ENCODE data around the gene AMH.
A peak's percentile ranks its signal among the peaks of the same experiment; 100 is the strongest.
"Not testable (repeated sequence)": the region's sequence is repeated elsewhere in the genome, so short reads cannot be mapped to it uniquely, and the experiment has no call there.

The AMH gene

GRCh38 chr19:2274931-2275535, 25.9 kb downstream of the AMH start:
- H3K4me3 ChIP-seq = no peak overlapping the region
- H3K4me2 ChIP-seq = peak overlapping the region; percentile 27 to 100 (median 72)
- H3K27ac ChIP-seq = peak overlapping the region in 5 of 11 experiments; percentile 18 to 100 (median 26); a peak in 6 of 22 replicates
- H3K36me3 ChIP-seq = peaks cover 45 to 62% (median 56%) of the 10 kb centered on the region in 11 experiments
- TF ChIP-seq Cebpa-rat (IDR thresholded peaks at IDR 0.05) = no peak
- peaks cover 45 to 84% (median 77%) of the 10 kb centered on the region in 10 experiments for H3K4me1 ChIP-seq
- no peaks in the 10 kb centered on the region for H3K27me3 ChIP-seq
- H4K20me1 ChIP-seq = peaks cover 65 to 100% (median 83%) of the 10 kb centered on the region in 11 experiments
- peak overlapping the region in 4 of 11 experiments; percentile 22 to 46 (median 32); a peak in 3 of 22 replicates for H3K9ac ChIP-seq
- no peaks in the 10 kb centered on the region; a peak in 1 of 22 replicates for H3K9me3 ChIP-seq (replicated peaks in 1 of 11)

- H3K9me3 ChIP-seq (replicated peaks in 1 of 11) = no peaks in the 10 kb centered on the region
- no peak overlapping the region for H3K4me3 ChIP-seq
- peak overlapping the region in 4 of 11 experiments; percentile 17 to 46 (median 30); a peak in 3 of 22 replicates for H3K9ac ChIP-seq
- H3K4me2 ChIP-seq = peak overlapping the region; percentile 34 to 100 (median 72); a peak in 21 of 22 replicates
- no peaks in the 10 kb centered on the region for H3K27me3 ChIP-seq
- peak overlapping the region in 5 of 11 experiments; percentile 4 to 47 (median 19); a peak in 6 of 22 replicates for H3K27ac ChIP-seq
- H3K36me3 ChIP-seq = peaks cover 45 to 57% (median 54%) of the 10 kb centered on the region in 11 experiments
- peaks cover 52 to 92% (median 84%) of the 10 kb centered on the region in 10 experiments for H3K4me1 ChIP-seq
- peaks cover 59 to 100% (median 81%) of the 10 kb centered on the region in 11 experiments for H4K20me1 ChIP-seq
- TF ChIP-seq Cebpa-rat (IDR thresholded peaks at IDR 0.05) = no peak
These were observed 26.7 kb downstream of the AMH start for GRCh38 chr19:2275588-2276428.

DNA sequence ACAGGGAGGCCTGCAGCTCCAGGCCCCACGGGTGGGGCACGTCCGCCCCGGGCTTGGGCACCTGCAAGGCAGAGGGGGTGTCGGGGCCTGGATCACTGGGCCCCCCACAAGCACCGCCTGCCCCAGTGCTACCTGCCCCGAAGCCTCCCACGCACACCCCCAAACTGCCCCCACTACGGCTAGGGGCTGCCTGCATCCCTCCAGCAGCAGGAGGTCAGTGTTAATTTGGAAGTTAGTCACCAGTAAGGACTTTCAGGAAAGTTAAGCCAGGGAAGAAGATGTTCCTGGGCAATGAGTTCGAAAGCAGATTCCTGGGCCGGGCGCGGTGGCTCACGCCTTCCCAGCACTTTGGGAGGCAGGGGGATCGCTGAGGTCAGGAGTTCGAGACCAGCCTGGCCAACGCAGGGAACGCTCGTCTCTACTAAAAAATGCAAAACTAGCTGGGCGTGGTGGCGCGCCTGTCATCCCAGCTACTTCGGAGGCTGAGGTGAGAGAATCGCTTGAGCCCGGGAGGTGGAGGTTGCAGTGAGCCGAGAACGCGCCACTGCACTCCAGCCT, 27.4 kb downstream of the AMH start:
- peaks cover 53 to 97% (median 74%) of the 10 kb centered on the region in 11 experiments for H4K20me1 ChIP-seq
- H3K4me1 ChIP-seq = peaks cover 55 to 94% (median 87%) of the 10 kb centered on the region in 10 experiments
- H3K4me3 ChIP-seq = no peak overlapping the region
- H3K27me3 ChIP-seq = no peaks in the 10 kb centered on the region
- no peaks in the 10 kb centered on the region for H3K9me3 ChIP-seq (replicated peaks in 1 of 11)
- H3K4me2 ChIP-seq = peak overlapping the region in 10 of 11 experiments; percentile 3 to 100 (median 44); a peak in 14 of 22 replicates
- H3K27ac ChIP-seq = no peak overlapping the region
- H3K36me3 ChIP-seq = peaks cover 39 to 52% (median 48%) of the 10 kb centered on the region in 11 experiments
- no peak for TF ChIP-seq Cebpa-rat (IDR thresholded peaks at IDR 0.05)
- H3K9ac ChIP-seq = peak overlapping the region in 1 of 11 experiments; percentile 17; a peak in 1 of 22 replicates

DNA sequence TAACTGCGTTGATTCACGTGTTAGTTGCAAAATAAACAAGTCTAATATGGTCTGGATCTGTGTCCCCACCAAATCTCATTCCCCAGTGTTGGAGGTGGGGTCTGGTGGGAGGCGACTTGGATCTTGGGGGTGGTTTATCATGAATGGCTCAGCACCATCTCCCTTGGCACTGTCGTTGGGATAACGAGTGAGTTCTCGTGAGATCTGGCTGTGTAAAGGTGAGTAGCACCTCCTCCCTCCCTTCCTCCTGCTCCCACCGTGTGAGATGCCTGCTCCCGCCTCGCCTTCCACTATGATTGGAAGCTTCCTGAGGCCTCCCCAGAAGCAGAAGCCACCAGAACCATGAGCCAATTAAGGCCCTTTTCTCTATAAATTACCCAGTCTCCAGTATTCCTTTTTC, 28.0 kb downstream of the AMH start:
- peaks cover 46 to 97% (median 68%) of the 10 kb centered on the region in 11 experiments for H4K20me1 ChIP-seq
- H3K4me3 ChIP-seq = no peak overlapping the region
- TF ChIP-seq Cebpa-rat (IDR thresholded peaks at IDR 0.05) = no peak
- peak overlapping the region in 9 of 11 experiments; percentile 9 to 100 (median 39); a peak in 16 of 22 replicates for H3K4me2 ChIP-seq
- no peak overlapping the region; a peak in 1 of 22 replicates for H3K9ac ChIP-seq
- H3K36me3 ChIP-seq = peaks cover 33 to 46% (median 42%) of the 10 kb centered on the region in 11 experiments
- no peaks in the 10 kb centered on the region for H3K9me3 ChIP-seq (replicated peaks in 1 of 11)
- no peak overlapping the region; a peak in 1 of 22 replicates for H3K27ac ChIP-seq
- peaks cover 56 to 94% (median 87%) of the 10 kb centered on the region in 10 experiments for H3K4me1 ChIP-seq
- H3K27me3 ChIP-seq = no peaks in the 10 kb centered on the region

DNA sequence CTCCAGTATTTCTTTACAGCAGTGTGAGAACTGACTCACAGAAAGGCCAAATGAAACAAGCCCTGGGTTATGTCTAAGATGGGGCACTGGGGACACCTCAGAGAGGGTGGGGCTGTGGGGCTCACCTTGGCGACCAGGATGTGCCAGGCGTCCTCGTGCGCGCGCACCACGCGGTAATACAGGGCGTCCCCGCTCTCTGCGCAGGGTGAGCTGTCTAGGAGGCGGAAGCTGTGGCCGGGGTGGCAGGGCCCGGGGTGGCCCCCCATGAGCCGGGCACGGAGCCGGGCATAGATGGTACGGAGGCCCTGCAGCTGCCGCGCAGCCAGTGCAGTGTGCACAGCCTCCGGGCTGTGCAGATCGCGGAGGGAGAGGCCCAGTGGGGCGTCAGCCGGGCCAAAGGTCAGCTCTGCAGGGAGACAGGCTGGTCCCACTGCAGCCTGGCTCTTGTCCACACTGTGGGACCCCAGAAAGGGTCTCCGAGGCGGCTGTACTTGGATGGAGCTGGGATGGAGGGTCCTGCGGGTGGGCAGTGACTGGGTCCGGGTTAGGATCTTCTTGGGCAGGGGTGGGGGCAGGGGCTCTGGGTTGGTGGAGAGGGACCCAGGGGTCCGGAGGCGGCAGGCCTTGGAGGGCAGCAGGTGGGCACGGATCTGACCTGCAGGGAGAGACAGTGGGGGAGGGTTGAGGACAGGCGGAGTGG, 29.5 kb downstream of the AMH start:
- Histone ChIP-seq H3K9me3 (replicated peaks in 1 of 11) (no peaks in the 10 kb centered on the region), H3K9ac (no peak overlapping the region), H3K4me2 (peak overlapping the region in 6 of 11 experiments; percentile 12 to 54 (median 27); a peak in 8 of 22 replicates), H3K36me3 (peaks cover 20 to 32% (median 29%) of the 10 kb centered on the region in 11 experiments), H3K4me3 (no peak overlapping the region), H3K4me1 (peaks cover 56 to 95% (median 88%) of the 10 kb centered on the region in 10 experiments), H3K27me3 (no peaks in the 10 kb centered on the region), H3K27ac (no peak overlapping the region), H4K20me1 (peaks cover 32 to 97% (median 53%) of the 10 kb centered on the region in 11 experiments)
- no peak for TF ChIP-seq Cebpa-rat (IDR thresholded peaks at IDR 0.05)

DNA sequence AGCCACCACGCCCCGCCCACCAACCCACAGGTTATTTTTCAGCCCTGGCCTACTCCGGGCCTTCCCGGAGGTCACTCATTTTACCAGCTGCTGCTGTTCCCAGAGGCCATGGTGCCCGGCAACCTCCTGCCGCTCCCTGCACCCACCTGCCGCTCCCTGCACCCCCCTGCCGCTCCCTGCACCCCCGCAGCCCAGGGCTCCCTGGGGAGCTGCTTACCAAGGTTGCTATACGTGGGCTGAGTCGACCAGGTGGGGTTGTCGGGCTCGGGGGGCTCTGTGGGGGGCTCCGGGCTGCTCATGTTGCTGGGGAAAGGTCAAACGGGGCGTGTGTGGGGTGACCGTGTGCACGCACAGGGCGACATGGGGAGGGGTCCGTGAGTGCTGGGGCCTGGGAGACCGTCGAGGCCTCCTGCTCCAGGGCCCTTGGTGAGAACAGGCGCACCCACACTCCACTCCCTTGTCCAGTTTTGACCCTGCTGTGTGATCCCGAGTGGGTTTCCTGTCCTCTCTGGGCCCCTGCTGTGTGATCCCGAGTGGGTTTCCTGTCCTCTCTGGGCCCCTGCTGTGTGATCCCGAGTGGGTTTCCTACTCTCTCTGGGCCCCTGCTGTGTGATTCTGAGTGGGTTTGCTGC, 31.6 kb downstream of the AMH start:
- TF ChIP-seq Cebpa-rat (IDR thresholded peaks at IDR 0.05) = no peak
- H4K20me1 ChIP-seq = peaks cover 10 to 89% (median 32%) of the 10 kb centered on the region in 11 experiments
- H3K9me3 ChIP-seq (replicated peaks in 1 of 11) = no peaks in the 10 kb centered on the region
- H3K27me3 ChIP-seq = 0 out of 22 replicates have a peak, but pooled peaks cover 0 to under 1% (median 0%) of the 10 kb centered on the region in 11 experiments
- H3K4me2 ChIP-seq = peak overlapping the region; percentile 74 to 94 (median 81)
- H3K27ac ChIP-seq = no peak overlapping the region; a peak in 1 of 22 replicates
- peak overlapping the region in 4 of 10 experiments; percentile 32 to 46 (median 34); a peak in 6 of 20 replicates for H3K4me3 ChIP-seq
- H3K9ac ChIP-seq = peak overlapping the region in 7 of 11 experiments; percentile 8 to 43 (median 32); a peak in 9 of 22 replicates
- peaks cover 38 to 91% (median 83%) of the 10 kb centered on the region in 10 experiments for H3K4me1 ChIP-seq
- H3K36me3 ChIP-seq = peaks cover 6 to 18% (median 15%) of the 10 kb centered on the region in 11 experiments

DNA sequence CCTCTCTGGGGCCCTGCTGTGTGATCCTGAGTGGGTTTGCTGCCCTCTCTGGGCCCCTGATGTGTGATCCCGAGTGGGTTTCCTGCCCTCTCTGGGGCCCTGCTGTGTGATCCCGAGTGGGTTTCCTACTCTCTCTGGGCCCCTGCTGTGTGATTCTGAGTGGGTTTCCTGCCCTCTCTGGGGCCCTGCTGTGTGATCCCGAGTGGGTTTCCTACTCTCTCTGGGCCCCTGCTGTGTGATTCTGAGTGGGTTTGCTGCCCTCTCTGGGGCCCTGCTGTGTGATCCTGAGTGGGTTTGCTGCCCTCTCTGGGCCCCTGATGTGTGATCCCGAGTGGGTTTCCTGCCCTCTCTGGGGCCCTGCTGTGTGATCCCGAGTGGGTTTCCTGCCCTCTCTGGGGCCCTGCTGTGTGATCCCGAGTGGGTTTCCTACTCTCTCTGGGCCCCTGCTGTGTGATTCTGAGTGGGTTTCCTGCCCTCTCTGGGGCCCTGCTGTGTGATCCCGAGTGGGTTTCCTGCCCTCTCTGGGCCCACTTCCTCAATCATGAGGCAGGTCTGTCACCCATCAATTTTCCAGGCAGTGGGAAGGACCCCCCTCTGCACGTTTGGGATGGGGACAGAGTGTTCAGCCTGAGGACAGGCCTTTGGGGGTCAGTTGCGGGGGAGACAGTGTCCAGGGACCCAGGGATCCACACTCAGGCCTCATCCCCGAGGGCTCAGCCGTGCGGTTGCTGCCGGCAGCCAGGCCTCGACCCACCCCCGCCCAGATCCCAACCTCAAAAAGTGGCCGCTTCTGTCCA, 32.3 kb downstream of the AMH start:
- H4K20me1 ChIP-seq = peaks cover 3 to 89% (median 25%) of the 10 kb centered on the region in 11 experiments
- not testable (repeated sequence) for H3K9me3 ChIP-seq (replicated peaks in 1 of 11); H3K27me3 ChIP-seq
- peak overlapping the region; percentile 58 to 76 (median 70) for H3K9ac ChIP-seq
- peak overlapping the region; percentile 50 to 83 (median 71); a peak in 20 of 22 replicates for H3K27ac ChIP-seq
- peaks cover 38 to 91% (median 83%) of the 10 kb centered on the region in 10 experiments for H3K4me1 ChIP-seq
- peak overlapping the region; percentile 7 to 71 (median 52); a peak in 19 of 20 replicates for H3K4me3 ChIP-seq
- H3K4me2 ChIP-seq = peak overlapping the region; percentile 84 to 99 (median 97)
- H3K36me3 ChIP-seq = peaks cover 1 to 10% (median 9%) of the 10 kb centered on the region in 11 experiments; a peak in 18 of 22 replicates

All from BLaER1 treated with 17β-estradiol and CSF1 and Interleukin-3, amounts not matched to agents 10 nM and 100 nM (cell line).